ENCODE measurements around the gene PPP1CA. TPM values are rescaled to one million over a fixed set of nuclear protein-coding genes. Genes with fewer than 3 reads are reported as not detected.

The PPP1CA gene
- total RNA-seq, 2 donors from 2014 or later, result 211 to 244 TPM

- no peaks in the 10 kb centered on the region for H3K9me3 Mint-ChIP-seq
- DNase-seq, result peak; percentile 67
- H3K36me3 Mint-ChIP-seq (ENCODE audit: insufficient read depth in 2 of 2), result peaks cover 3 to 5% of the 10 kb centered on the region in 2 donors
- peak overlapping the region; percentile 42 to 60 for H3K4me3 Mint-ChIP-seq
- peak; percentile 41 to 43 for ATAC-seq (replicated peaks in 1 of 2)
- H3K4me1 Mint-ChIP-seq (ENCODE audit: low read depth), result peaks cover 44% of the 10 kb centered on the region
- H3K27me3 Mint-ChIP-seq (ENCODE audit: low read depth), result no peaks in the 10 kb centered on the region
- no peak overlapping the region for H3K27ac Mint-ChIP-seq
These were observed 12.2 kb downstream of the PPP1CA start for GRCh38 chr11:67389477-67389876.

GRCh38 chr11:67387518-67387917, 14.1 kb downstream of the PPP1CA start:
- Mint-ChIP-seq H3K27me3 (ENCODE audit: low read depth) (peaks cover 2% of the 10 kb centered on the region), H3K36me3 (ENCODE audit: insufficient read depth in 2 of 2) (no peaks in the 10 kb centered on the region), H3K4me1 (ENCODE audit: low read depth) (peaks cover 34% of the 10 kb centered on the region), H3K9me3 (no peaks in the 10 kb centered on the region), H3K4me3 (no peak overlapping the region), H3K27ac (no peak overlapping the region)
- DNase-seq, result no peak
- no peak for ATAC-seq (replicated peaks in 1 of 2)

DNA sequence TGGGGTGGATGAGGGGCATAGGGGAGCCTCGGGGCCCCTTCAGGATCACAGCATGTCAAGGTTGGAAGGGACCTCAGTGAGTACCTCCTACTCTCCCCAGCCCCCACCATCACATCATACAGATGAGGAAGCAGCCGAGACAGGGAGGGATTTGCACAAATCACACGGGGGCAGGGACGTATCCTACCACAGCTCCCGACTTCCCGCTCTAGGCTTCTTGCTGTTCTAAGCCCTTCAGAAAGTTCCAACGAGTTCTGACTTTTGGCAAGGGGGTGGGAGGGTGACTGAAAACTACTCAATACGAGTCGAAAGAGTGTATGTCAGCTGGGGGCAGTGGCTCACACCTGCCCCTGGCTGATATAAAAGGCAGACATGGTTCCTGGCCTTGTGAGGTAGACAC, 14.6 kb downstream of the PPP1CA start:
- Mint-ChIP-seq H3K27ac (no peak overlapping the region), H3K4me3 (no peak overlapping the region), H3K9me3 (no peaks in the 10 kb centered on the region), H3K36me3 (ENCODE audit: insufficient read depth in 2 of 2) (no peaks in the 10 kb centered on the region), H3K27me3 (ENCODE audit: low read depth) (peaks cover 6% of the 10 kb centered on the region), H3K4me1 (ENCODE audit: low read depth) (peaks cover 34% of the 10 kb centered on the region)
- DNase-seq (no peak), ATAC-seq (replicated peaks in 1 of 2) (no peak)

DNA sequence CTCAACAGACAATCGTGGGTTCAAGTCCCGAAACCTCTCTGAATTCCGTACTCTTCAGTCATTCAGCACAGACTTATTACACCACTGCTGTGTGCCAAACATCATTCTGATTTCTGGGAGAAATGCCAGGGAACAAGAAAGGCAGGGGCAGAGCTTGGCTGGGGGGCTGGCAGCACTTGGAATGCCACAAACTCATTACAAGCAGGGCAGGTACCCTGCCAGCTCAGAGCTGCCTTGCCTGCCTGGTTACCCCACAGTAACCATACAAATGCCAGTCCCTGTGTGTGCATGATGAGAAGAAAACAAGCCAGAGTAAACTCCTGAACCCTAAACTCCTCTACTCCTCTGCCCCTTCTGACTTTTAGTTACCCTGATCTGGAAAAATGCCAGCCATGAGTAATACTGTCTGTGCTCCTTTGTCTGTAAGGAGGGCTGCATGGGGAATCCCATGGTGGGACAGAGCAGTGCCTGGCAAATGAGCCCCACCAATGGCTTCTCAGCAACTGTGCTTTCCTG, 16.7 kb downstream of the PPP1CA start:
- H3K27me3 Mint-ChIP-seq (ENCODE audit: low read depth), result peaks cover 6% of the 10 kb centered on the region
- H3K4me3 Mint-ChIP-seq, result no peak overlapping the region
- H3K4me1 Mint-ChIP-seq (ENCODE audit: low read depth), result peaks cover 27% of the 10 kb centered on the region
- no peaks in the 10 kb centered on the region for H3K9me3 Mint-ChIP-seq
- ATAC-seq (replicated peaks in 1 of 2) (no peak), DNase-seq (no peak)
- no peaks in the 10 kb centered on the region for H3K36me3 Mint-ChIP-seq (ENCODE audit: insufficient read depth in 2 of 2)
- no peak overlapping the region for H3K27ac Mint-ChIP-seq

GRCh38 chr11:67382276-67383136, 19.2 kb downstream of the PPP1CA start:
- Mint-ChIP-seq H3K27ac (no peak overlapping the region), H3K4me1 (ENCODE audit: low read depth) (peaks cover 16% of the 10 kb centered on the region), H3K27me3 (ENCODE audit: low read depth) (peaks cover 6% of the 10 kb centered on the region), H3K36me3 (ENCODE audit: insufficient read depth in 2 of 2) (no peaks in the 10 kb centered on the region), H3K4me3 (no peak overlapping the region), H3K9me3 (no peaks in the 10 kb centered on the region)
- peak; percentile 81 to 87 for DNase-seq
- peak; percentile 92 to 93 for ATAC-seq (replicated peaks in 1 of 2)

DNA sequence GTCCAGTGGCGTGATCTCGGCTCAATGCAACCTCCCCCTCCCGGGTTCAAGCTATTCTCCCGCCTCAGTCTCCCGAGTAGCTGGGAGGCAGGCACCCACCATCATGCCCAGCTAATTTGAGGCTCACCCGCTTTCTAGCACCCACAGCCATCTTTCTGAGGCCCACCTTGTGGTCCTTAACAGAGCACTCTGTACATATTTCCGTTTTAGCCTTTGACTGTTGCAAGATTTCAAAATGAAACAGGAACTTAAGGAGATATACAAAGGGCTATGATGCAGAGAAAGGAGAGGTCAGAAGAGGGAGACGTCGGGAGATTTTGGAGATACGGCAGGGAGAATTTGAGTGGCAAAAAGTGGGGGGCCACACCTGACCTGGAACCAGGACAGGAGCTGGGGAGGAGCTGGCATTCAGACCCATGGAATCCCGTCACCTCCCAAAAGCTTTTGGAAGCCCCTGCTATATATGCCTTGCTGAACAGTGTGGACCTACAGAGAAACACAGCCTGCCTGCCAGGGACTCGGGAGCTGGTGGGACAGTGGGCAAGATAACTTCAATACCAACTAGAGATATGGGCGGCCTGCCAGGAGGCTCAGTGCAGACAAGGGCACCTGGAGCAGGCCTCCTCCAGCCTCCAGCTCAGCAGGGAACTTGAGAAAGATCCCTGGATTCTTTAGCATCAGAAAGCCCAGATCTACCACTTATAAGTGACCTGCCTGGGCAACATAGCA, 20.2 kb downstream of the PPP1CA start:
- Mint-ChIP-seq H3K36me3 (ENCODE audit: insufficient read depth in 2 of 2) (no peaks in the 10 kb centered on the region), H3K9me3 (no peaks in the 10 kb centered on the region), H3K27ac (no peak overlapping the region), H3K4me1 (ENCODE audit: low read depth) (peaks cover 16% of the 10 kb centered on the region), H3K4me3 (no peak overlapping the region), H3K27me3 (ENCODE audit: low read depth) (peaks cover 10% of the 10 kb centered on the region)
- DNase-seq (no peak), ATAC-seq (replicated peaks in 1 of 2) (no peak)

DNA sequence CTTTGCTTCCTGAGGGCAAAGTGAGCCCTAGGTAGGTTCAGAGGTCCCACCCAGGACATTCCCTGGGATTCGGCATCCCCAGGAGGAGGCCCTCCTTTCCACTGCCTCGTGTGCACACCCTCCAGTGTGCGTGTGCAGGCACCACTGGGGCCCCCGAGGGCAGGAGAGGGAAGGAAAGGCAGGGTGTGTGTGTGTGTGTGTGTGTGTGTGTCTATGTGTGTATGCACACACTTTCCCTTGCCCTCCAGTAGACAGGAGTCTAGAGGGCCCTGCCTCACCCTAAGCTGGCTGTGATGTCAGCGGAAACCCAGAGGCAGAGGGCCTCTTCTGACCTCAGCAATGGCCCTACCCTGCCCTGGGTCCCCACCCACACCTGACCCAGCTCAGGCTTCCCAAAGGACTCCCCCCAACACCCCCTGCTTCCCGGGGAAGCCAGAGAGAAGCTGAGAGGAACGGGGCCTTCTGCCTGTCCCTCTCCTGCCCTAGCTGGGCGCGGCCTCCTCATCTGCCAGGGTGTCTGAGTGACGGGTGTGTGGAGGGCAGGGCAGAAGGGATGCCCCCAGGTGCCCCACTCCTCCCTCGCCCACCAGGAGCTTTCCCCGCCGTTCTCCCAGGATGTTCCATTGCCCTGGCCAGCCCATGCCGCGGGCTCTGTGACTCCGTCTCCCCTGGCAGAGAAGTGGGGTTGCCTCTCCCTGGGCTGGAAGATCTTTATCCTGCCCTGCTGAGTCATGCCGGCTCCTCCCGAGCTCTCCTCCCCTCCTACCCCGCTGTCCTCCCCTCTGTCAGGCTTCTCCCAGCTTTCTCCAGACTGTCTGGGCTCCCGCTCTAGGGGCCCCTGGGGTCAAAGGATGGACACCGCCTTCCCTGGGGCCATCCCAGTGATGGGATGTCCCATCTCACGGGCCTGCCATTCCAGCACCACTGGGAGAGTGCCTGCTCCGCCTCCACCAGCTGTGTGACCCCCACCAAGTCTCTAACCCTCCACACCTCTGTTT, 22.3 kb downstream of the PPP1CA start:
- DNase-seq, result no peak

DNA sequence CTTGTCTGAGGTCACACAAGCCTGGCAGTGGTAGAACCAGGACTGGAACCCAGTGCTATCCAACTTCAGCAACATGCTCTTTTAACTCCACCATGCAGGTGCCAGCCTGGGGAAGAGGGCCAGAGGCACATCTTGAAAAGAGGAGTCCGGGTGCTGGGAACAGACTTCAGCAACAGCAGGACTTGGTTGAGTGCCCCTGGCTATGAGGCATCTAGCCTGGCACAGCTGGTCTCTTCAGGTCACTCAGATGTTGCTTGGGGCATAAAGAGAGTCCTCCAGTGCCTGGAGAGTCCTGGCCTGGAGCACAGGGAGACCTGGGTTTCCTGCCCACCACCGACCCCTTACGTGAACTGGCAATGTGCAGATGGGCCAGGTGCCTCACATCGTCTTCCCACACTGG, 23.1 kb downstream of the PPP1CA start:
- ATAC-seq (replicated peaks in 1 of 2) (no peak), DNase-seq (no peak)
- Mint-ChIP-seq H3K36me3 (ENCODE audit: insufficient read depth in 2 of 2) (no peaks in the 10 kb centered on the region), H3K4me3 (no peak overlapping the region), H3K27me3 (ENCODE audit: low read depth) (peaks cover 30% of the 10 kb centered on the region), H3K27ac (no peak overlapping the region), H3K9me3 (no peaks in the 10 kb centered on the region), H3K4me1 (ENCODE audit: low read depth) (peaks cover 21% of the 10 kb centered on the region)

More for the DNA sequence above, 22.3 kb downstream of the PPP1CA start:
- Mint-ChIP-seq H3K27ac (no peak overlapping the region), H3K9me3 (no peaks in the 10 kb centered on the region), H3K27me3 (ENCODE audit: low read depth) (peaks cover 24% of the 10 kb centered on the region), H3K4me3 (no peak overlapping the region), H3K4me1 (ENCODE audit: low read depth) (peaks cover 15% of the 10 kb centered on the region), H3K36me3 (ENCODE audit: insufficient read depth in 2 of 2) (no peaks in the 10 kb centered on the region)
- no peak for ATAC-seq (replicated peaks in 1 of 2)

DNA sequence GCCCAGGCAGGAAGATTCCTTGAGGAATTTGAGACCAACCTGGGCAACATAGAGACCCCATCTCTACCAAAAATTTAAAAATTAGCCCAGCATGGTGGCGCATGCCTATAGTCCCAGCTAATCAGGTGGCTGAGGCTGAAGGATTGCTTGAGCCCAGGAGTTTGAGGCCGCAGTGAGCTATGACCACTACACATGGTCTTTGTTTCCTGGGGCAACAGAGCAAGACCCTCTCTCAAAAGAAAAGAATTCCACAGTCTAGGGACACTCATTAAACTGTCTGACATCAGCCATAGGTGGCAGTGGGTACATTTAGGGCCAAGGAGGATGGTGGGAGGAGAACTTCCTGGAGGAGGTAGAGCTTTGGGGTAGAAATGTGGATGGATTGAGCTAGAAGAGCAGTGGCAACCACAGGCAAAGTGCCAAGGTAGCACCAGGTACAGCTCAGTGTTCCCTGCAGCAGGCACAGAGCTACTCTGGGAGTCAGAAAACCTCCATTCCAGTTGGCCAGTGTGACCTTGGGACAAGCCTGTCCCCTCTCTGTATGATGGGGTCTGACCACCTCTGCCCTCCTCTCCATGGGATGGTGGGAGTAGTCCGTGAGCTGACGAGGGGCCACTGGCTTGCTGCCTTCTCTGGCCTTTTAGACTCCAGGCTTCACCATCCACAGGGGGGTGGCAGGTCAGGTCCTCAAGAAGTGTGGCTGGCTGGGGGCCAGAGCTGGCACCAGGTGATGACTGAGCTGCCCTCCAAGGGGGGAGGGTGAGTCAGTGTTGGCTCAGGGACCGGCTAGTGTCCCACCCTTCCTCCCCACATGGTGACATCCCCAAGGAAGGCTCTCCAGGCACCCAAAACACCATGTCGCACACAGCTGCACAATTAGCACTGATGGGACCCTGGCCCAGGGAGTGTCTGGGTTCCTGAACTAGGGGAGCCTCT, 24.5 kb downstream of the PPP1CA start:
- ATAC-seq (replicated peaks in 1 of 2) (no peak), DNase-seq (no peak)
- Mint-ChIP-seq H3K4me1 (ENCODE audit: low read depth) (peaks cover 16% of the 10 kb centered on the region), H3K27ac (no peak overlapping the region), H3K4me3 (no peak overlapping the region), H3K9me3 (no peaks in the 10 kb centered on the region), H3K27me3 (ENCODE audit: low read depth) (peaks cover 24% of the 10 kb centered on the region), H3K36me3 (ENCODE audit: insufficient read depth in 2 of 2) (no peaks in the 10 kb centered on the region)

GRCh38 chr11:67376063-67376820, 25.4 kb downstream of the PPP1CA start:
- Mint-ChIP-seq H3K9me3 (no peaks in the 10 kb centered on the region), H3K4me3 (no peak overlapping the region), H3K27ac (no peak overlapping the region), H3K27me3 (ENCODE audit: low read depth) (peaks cover 32% of the 10 kb centered on the region), H3K36me3 (ENCODE audit: insufficient read depth in 2 of 2) (no peaks in the 10 kb centered on the region), H3K4me1 (ENCODE audit: low read depth) (peaks cover 20% of the 10 kb centered on the region)
- ATAC-seq (replicated peaks in 1 of 2) (no peak), DNase-seq (no peak)

GRCh38 chr11:67375320-67376055, 26.2 kb downstream of the PPP1CA start:
- DNase-seq, result no peak
- no peak overlapping the region for H3K27ac Mint-ChIP-seq
- H3K27me3 Mint-ChIP-seq (ENCODE audit: low read depth), result peaks cover 40% of the 10 kb centered on the region
- no peak overlapping the region for H3K4me3 Mint-ChIP-seq
- no peaks in the 10 kb centered on the region for H3K36me3 Mint-ChIP-seq (ENCODE audit: insufficient read depth in 2 of 2)
- H3K9me3 Mint-ChIP-seq, result no peaks in the 10 kb centered on the region
- ATAC-seq (replicated peaks in 1 of 2), result no peak
- peaks cover 26% of the 10 kb centered on the region for H3K4me1 Mint-ChIP-seq (ENCODE audit: low read depth)

All from activated T-cell treated with anti-CD3 and anti-CD28 coated beads, Interleukin-2, amount 50 U/mL, for 72 hours (primary cell).